SU-DHL-6 (cell line): ENCODE data around the gene PROX1.

ENCODE experiments used
- H2AFZ ChIP-seq: fragments of 200-600 bp; sonication (generic); 2 replicates; pipeline ENCODE4 v1.6.1; 2014; ENCODE audit warnings: low read depth, mild to moderate bottlenecking, moderate library complexity, mixed read lengths, antibody characterized with exemption, low read length; ENCODE audit not compliant: severe bottlenecking
- H3F3A ChIP-seq: fragments of 200-600 bp; shearing (Covaris generic); 2 replicates; pipeline ENCODE4 v1.6.0; 2016; ENCODE audit warnings: antibody characterized with exemption, mild to moderate bottlenecking; ENCODE audit not compliant: insufficient read depth
- H3K27ac ChIP-seq: fragments of 200-600 bp; sonication (generic); 2 replicates; pipeline ENCODE4 v1.5.1; 2016; ENCODE audit warnings: low read depth, mild to moderate bottlenecking, low read length, moderate library complexity, mixed read lengths
- H3K27me3 ChIP-seq: fragments of 200-600 bp; sonication (generic), shearing (Covaris generic); 2 replicates; pipeline ENCODE4 v1.6.0; 2014; ENCODE audit warnings: mild to moderate bottlenecking, low read length
- H3K36me3 ChIP-seq: fragments of 200-600 bp; sonication (generic); 2 replicates; pipeline ENCODE4 v1.6.1; 2014; ENCODE audit warnings: mild to moderate bottlenecking, low read length, mixed read lengths
- H3K4me2 ChIP-seq: fragments of 300-600, 200-600 bp; shearing (Covaris generic), sonication (generic); 2 replicates; pipeline ENCODE4 v1.6.0; 2014; ENCODE audit warnings: low read length, low read depth, mild to moderate bottlenecking; ENCODE audit not compliant: poor library complexity, severe bottlenecking
- H3K4me3 ChIP-seq: fragments of 200-600 bp; sonication (generic); 2 replicates; pipeline ENCODE4 v1.5.1; 2014; ENCODE audit warnings: antibody characterized with exemption, low read length, mild to moderate bottlenecking, mixed read lengths; ENCODE audit not compliant: insufficient read depth, poor library complexity, severe bottlenecking
- H3K79me2 ChIP-seq: fragments of 200-600 bp; sonication (generic); 2 replicates; pipeline ENCODE4 v1.6.1; 2014; ENCODE audit warnings: mild to moderate bottlenecking, low read length, moderate library complexity; ENCODE audit not compliant: insufficient read depth
- H3K9ac ChIP-seq: fragments of 200-600 bp; sonication (generic); 2 replicates; pipeline ENCODE4 v1.7.0; 2014; ENCODE audit warnings: mild to moderate bottlenecking, low read length
- H3K9me2 ChIP-seq: fragments of 200-600 bp; sonication (generic); replicated peaks from 2 replicates; pipeline ENCODE4 v1.6.1; 2014; ENCODE audit warnings: low read length; ENCODE audit not compliant: insufficient read depth
- H3K9me3 ChIP-seq: fragments of 200-600 bp; sonication (generic); 2 replicates; pipeline ENCODE4 v1.6.1; 2014; ENCODE audit warnings: low read length, mixed read lengths; ENCODE audit not compliant: insufficient read depth
- H4K20me1 ChIP-seq: fragments of 200-600 bp; sonication (generic); 2 replicates; pipeline ENCODE4 v1.6.1; 2014; ENCODE audit warnings: low read depth, mild to moderate bottlenecking, antibody characterized with exemption, low read length, moderate library complexity, mixed read lengths
- CTCF ChIP-seq: fragments of 200-600 bp; sonication (generic); IDR thresholded peaks from one replicate; pipeline ENCODE4 v1.5.1; 2017; ENCODE audit warnings: antibody characterized with exemption, mild to moderate bottlenecking, low read length, moderate library complexity; ENCODE audit not compliant: insufficient read depth, poor library complexity, severe bottlenecking
- EZH2phosphoT487 ChIP-seq: fragments of 200-600 bp; sonication (generic), shearing (Covaris generic); conservative IDR thresholded peaks from 2 replicates; pipeline ENCODE4 v1.6.1; 2018; ENCODE audit warnings: mild to moderate bottlenecking, antibody characterized with exemption, low read length, moderate library complexity, mixed read lengths

The PROX1 gene

DNA sequence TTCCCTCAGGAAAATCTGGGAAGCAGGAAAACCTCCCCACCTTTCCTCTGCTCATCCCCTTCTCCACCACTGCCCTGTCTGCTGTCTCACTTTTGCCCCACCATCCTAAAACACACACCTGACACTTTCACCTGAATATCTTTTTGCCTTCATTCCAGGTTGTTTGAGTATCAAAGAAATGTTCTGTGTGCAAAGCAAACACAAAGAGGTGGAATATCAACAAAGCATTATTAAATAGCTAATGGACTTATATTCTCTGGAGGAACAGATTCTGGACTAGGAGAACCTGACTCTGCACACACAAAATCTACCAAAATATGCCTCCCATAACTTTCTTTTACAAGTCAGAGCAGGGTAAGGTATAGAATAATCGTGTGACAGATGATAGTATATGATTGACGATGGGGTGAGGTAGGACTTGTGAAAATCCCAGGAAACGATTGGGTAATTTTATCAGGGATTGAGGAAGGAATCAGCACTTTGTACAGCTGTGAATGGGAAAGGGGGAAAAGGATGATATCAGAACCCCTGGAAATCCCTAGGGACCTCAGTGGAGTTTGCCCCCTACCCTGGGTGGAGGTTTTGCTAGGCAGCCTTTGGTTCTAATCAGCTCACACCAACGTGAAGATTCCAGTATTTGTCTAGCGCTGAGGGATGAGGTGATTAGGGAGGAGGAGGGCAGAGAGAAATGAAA lies 87.7 kb downstream of the PROX1 start:
- Histone ChIP-seq H3K9me3 (no peaks in the 10 kb centered on the region), H3K36me3 (no peaks in the 10 kb centered on the region), H4K20me1 (no peaks in the 10 kb centered on the region), H3K9me2 (no peaks in the 10 kb centered on the region), H3K79me2 (no peaks in the 10 kb centered on the region), H3K4me2 (no peak overlapping the region), H3K27ac (no peak overlapping the region), H3F3A (no peaks in the 10 kb centered on the region), H2AFZ (no peak overlapping the region), H3K27me3 (no peaks in the 10 kb centered on the region), H3K4me3 (no peak overlapping the region), H3K9ac (no peak overlapping the region)
- TF ChIP-seq CTCF (no peak), EZH2phosphoT487 (no peak)

GRCh38 chr1:214075999-214076707 lies 88.4 kb downstream of the PROX1 start:
- no peaks in the 10 kb centered on the region for H3K36me3 ChIP-seq
- H2AFZ ChIP-seq: no peak overlapping the region
- no peaks in the 10 kb centered on the region for H3K9me2 ChIP-seq
- no peak overlapping the region for H3K4me3 ChIP-seq
- no peaks in the 10 kb centered on the region for H3K27me3 ChIP-seq
- no peak overlapping the region for H3K4me2 ChIP-seq
- H3K27ac ChIP-seq: no peak overlapping the region
- no peaks in the 10 kb centered on the region for H3K79me2 ChIP-seq
- TF ChIP-seq EZH2phosphoT487 (no peak), CTCF (no peak)
- no peaks in the 10 kb centered on the region for H4K20me1 ChIP-seq
- no peaks in the 10 kb centered on the region for H3K9me3 ChIP-seq
- no peaks in the 10 kb centered on the region for H3F3A ChIP-seq
- no peak overlapping the region for H3K9ac ChIP-seq

GRCh38 chr1:214076708-214077065 lies 88.9 kb downstream of the PROX1 start:
- Histone ChIP-seq H3F3A (no peaks in the 10 kb centered on the region), H3K36me3 (no peaks in the 10 kb centered on the region), H2AFZ (no peak overlapping the region), H4K20me1 (no peaks in the 10 kb centered on the region), H3K27ac (no peak overlapping the region), H3K9me3 (no peaks in the 10 kb centered on the region), H3K9ac (no peak overlapping the region), H3K9me2 (no peaks in the 10 kb centered on the region), H3K79me2 (no peaks in the 10 kb centered on the region), H3K4me3 (no peak overlapping the region), H3K4me2 (no peak overlapping the region), H3K27me3 (no peaks in the 10 kb centered on the region)
- TF ChIP-seq CTCF: no peak
